GM23338 (cell line): ENCODE results near the gene FAM8A1. TPM values are rescaled to one million over a fixed set of nuclear protein-coding genes. Genes with fewer than 3 reads are reported as not detected.

ENCODE experiments used
- ATAC-seq: fragments of 200-7000 bp; cut with Tn5 transposase; 3 replicates; pipeline ENCODE4 v1.9.1; 2020
- DNase-seq: peaks from one replicate; pipeline ENCODE4 v3.0.0-alpha.2; 2015; ENCODE audit warnings: low spot score
- H2AFZ ChIP-seq: fragments of 200-600 bp; sonication (generic); 2 replicates; pipeline ENCODE4 v1.8.0; 2016; ENCODE audit warnings: antibody characterized with exemption, mild to moderate bottlenecking, moderate library complexity
- H3F3A ChIP-seq: fragments of 200-600 bp; sonication (generic); replicated peaks from 2 replicates; pipeline ENCODE4 v1.8.0; 2017; ENCODE audit warnings: antibody characterized with exemption, mixed run types, low read depth
- H3K27ac ChIP-seq: fragments of 200-600 bp; sonication (generic); 2 replicates; pipeline ENCODE4 v1.6.1; 2016; ENCODE audit warnings: low read depth
- H3K27me3 ChIP-seq: fragments of 200-600 bp; sonication (generic); 2 replicates; pipeline ENCODE4 v1.8.0; 2016; ENCODE audit warnings: mild to moderate bottlenecking, mixed run types, moderate library complexity; ENCODE audit not compliant: insufficient read depth
- H3K36me3 ChIP-seq: fragments of 200-600 bp; sonication (generic); 2 replicates; pipeline ENCODE4 v1.8.0; 2016; ENCODE audit warnings: mild to moderate bottlenecking; ENCODE audit not compliant: insufficient read depth
- H3K4me1 ChIP-seq: fragments of 200-600 bp; sonication (generic); 2 replicates; pipeline ENCODE4 v1.8.0; 2016; ENCODE audit warnings: mild to moderate bottlenecking, moderate library complexity; ENCODE audit not compliant: insufficient read depth
- H3K4me2 ChIP-seq: fragments of 200-600 bp; sonication (generic); 2 replicates; pipeline ENCODE4 v1.7.1; 2017; ENCODE audit warnings: mixed run types
- H3K4me3 ChIP-seq: fragments of 200-600 bp; sonication (generic); 2 replicates; pipeline ENCODE4 v1.6.1; 2016; ENCODE audit warnings: mixed run types
- H3K79me2 ChIP-seq: fragments of 200-600 bp; sonication (generic); replicated peaks from 2 replicates; pipeline ENCODE4 v1.8.0; 2017; ENCODE audit warnings: mild to moderate bottlenecking; ENCODE audit not compliant: insufficient read depth
- H3K9me2 ChIP-seq: fragments of 200-600 bp; sonication (generic); 2 replicates; pipeline ENCODE4 v1.8.0; 2017; ENCODE audit not compliant: insufficient read depth
- H4K20me1 ChIP-seq: fragments of 200-600 bp; sonication (generic); replicated peaks from 2 replicates; pipeline ENCODE4 v1.8.0; 2017; ENCODE audit warnings: mild to moderate bottlenecking; ENCODE audit not compliant: insufficient read depth
- H3K27ac Mint-ChIP-seq: 2 replicates; pipeline ENCODE4 v1.8.0; 2020; ENCODE audit warnings: inconsistent platforms, mild to moderate bottlenecking, moderate library complexity, mixed read lengths
- H3K27me3 Mint-ChIP-seq: 3 replicates; pipeline ENCODE4 v1.8.0; 2022; ENCODE audit warnings: low read depth, mild to moderate bottlenecking, moderate library complexity, mixed read lengths, inconsistent platforms; ENCODE audit not compliant: insufficient read depth, poor library complexity
- H3K36me3 Mint-ChIP-seq: 3 replicates; pipeline ENCODE4 v1.8.0; 2021; ENCODE audit warnings: low read depth, mild to moderate bottlenecking, inconsistent platforms, moderate library complexity, mixed read lengths
- H3K4me1 Mint-ChIP-seq: 3 replicates; pipeline ENCODE4 v1.8.0; 2020; ENCODE audit warnings: mild to moderate bottlenecking, inconsistent platforms, mixed read lengths
- H3K4me3 Mint-ChIP-seq: 3 replicates; pipeline ENCODE4 v1.8.0; 2021; ENCODE audit warnings: moderate library complexity, mild to moderate bottlenecking, inconsistent platforms, mixed read lengths
- H3K9me3 Mint-ChIP-seq: 3 replicates; pipeline ENCODE4 v1.8.0; 2020; ENCODE audit warnings: moderate library complexity, mild to moderate bottlenecking, inconsistent platforms, mixed read lengths
- CREB1 ChIP-seq: fragments of 250-450 bp; sonication (Bioruptor Pico); IDR thresholded peaks from 2 replicates; pipeline ENCODE4 v1.5.0; 2020; ENCODE audit warnings: low read depth, mild to moderate bottlenecking, moderate library complexity
- ETS1 ChIP-seq: IDR thresholded peaks from 2 replicates; pipeline ENCODE4 v1.6.1; 2016; ENCODE audit warnings: antibody characterized with exemption
- EZH2 ChIP-seq: fragments of 200-600 bp; sonication (generic); IDR thresholded peaks from one replicate; pipeline ENCODE4 v1.8.0; 2017; ENCODE audit warnings: antibody characterized with exemption, mild to moderate bottlenecking, low read depth; ENCODE audit not compliant: unreplicated experiment
- EZH2phosphoT487 ChIP-seq: fragments of 200-600 bp; sonication (generic); IDR thresholded peaks from one replicate; pipeline ENCODE4 v1.8.1; 2018; ENCODE audit warnings: antibody characterized with exemption; ENCODE audit not compliant: unreplicated experiment
- JUNB ChIP-seq: IDR thresholded peaks from one replicate; pipeline ENCODE4 v1.6.1; 2016; ENCODE audit warnings: antibody characterized with exemption; ENCODE audit not compliant: unreplicated experiment
- NANOG ChIP-seq: IDR thresholded peaks from 2 replicates; pipeline ENCODE4 v1.6.1; 2016; ENCODE audit warnings: antibody characterized with exemption, borderline replicate concordance
- POLR2AphosphoS5 ChIP-seq: IDR thresholded peaks from 2 replicates; pipeline ENCODE4 v1.6.1; 2016; ENCODE audit warnings: antibody characterized with exemption, low read depth
- REST ChIP-seq: IDR thresholded peaks from one replicate; pipeline ENCODE4 v1.6.1; 2018; ENCODE audit warnings: antibody characterized with exemption; ENCODE audit not compliant: unreplicated experiment
- STAT1 ChIP-seq: IDR thresholded peaks from one replicate; pipeline ENCODE4 v1.6.1; 2016; ENCODE audit warnings: antibody characterized with exemption; ENCODE audit not compliant: unreplicated experiment
- ZNF114 ChIP-seq: fragments of 250-450 bp; sonication (Bioruptor Pico); IDR thresholded peaks from 2 replicates; pipeline ENCODE4 v1.5.0; 2020; ENCODE audit warnings: mild to moderate bottlenecking, moderate library complexity
- ZNF331 ChIP-seq: fragments of 250-450 bp; sonication (Bioruptor Pico); IDR thresholded peaks from 2 replicates; pipeline ENCODE4 v1.5.0; 2020; ENCODE audit warnings: low read depth, mild to moderate bottlenecking, moderate library complexity
- polyA plus RNA-seq: library from polyadenylated mRNA; unstranded; fragments of >200 nt; fragmentation: Nextera tagmentation; extraction: Ambion mirVana; gene quantifications from 2 replicates; pipeline ENCODE4 v1.2.1, GENCODE V29; 2016
- total RNA-seq: library from RNA; depleted of rRNA; stranded (reverse); fragments of >200 nt; shearing (Covaris generic); gene quantifications from 2 replicates; pipeline ENCODE4 v1.2.3, GENCODE V29; 2014
- TF ChIP-seq, protein P1 (sequence below), 2 experiments: fragments of 200-600 bp in 1 of 2; sonication (generic) in 1 of 2; conservative IDR thresholded peaks; 2 replicates each; pipeline versions ENCODE4 v1.5.1 to v1.6.1; 2016 to 2017; ENCODE audit warnings: antibody characterized with exemption in 2 of 2, low read depth in 2 of 2, mild to moderate bottlenecking in 2 of 2, moderate library complexity in 1 of 2

FAM8A1 gene
- total and polyA plus RNA-seq, 2 experiments from 2014 or later = 4.0 to 15.6 TPM

GRCh38 chr6:17601386-17601703 is 1.2 kb downstream of the FAM8A1 start (continued):
- TF ChIP-seq NANOG = no peak
- no peak for TF ChIP-seq ZNF114
- no peak for TF ChIP-seq ETS1
- no peak for TF ChIP-seq REST
- no peak for TF ChIP-seq ZNF331 (CRISPR knock-in tag)
- TF ChIP-seq, protein P1, sequence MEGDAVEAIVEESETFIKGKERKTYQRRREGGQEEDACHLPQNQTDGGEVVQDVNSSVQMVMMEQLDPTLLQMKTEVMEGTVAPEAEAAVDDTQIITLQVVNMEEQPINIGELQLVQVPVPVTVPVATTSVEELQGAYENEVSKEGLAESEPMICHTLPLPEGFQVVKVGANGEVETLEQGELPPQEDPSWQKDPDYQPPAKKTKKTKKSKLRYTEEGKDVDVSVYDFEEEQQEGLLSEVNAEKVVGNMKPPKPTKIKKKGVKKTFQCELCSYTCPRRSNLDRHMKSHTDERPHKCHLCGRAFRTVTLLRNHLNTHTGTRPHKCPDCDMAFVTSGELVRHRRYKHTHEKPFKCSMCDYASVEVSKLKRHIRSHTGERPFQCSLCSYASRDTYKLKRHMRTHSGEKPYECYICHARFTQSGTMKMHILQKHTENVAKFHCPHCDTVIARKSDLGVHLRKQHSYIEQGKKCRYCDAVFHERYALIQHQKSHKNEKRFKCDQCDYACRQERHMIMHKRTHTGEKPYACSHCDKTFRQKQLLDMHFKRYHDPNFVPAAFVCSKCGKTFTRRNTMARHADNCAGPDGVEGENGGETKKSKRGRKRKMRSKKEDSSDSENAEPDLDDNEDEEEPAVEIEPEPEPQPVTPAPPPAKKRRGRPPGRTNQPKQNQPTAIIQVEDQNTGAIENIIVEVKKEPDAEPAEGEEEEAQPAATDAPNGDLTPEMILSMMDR (conservative IDR thresholded peaks at IDR 0.05; ENCODE audit: low read depth in 2 of 2) = no peak
- no peak for TF ChIP-seq CREB1 (CRISPR knock-in tag)
- TF ChIP-seq POLR2AphosphoS5 = no peak
- no peak for TF ChIP-seq STAT1
- TF ChIP-seq EZH2phosphoT487 = no peak
- no peak for TF ChIP-seq EZH2
- no peak for TF ChIP-seq JUNB

DNA sequence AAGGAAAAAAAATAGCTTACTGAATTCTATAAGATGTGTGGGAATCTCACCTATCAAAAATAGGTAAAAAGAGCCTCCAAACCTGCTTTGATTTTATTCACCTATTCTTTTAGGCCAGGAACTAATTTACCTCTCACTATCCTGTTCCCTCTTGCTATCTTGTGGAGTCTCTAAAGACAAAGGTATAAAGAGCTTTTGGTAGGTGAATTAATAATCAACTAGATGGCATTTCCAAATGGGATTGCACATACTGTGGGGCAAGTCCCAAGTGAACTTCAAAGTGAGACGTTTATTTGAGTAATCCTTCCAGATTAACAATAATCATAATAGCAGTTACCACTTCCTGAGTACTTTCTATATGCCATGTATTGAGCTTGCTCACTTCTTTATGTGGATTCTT is 2.8 kb downstream of the FAM8A1 start:
- Histone ChIP-seq H3K27me3 (no peaks in the 10 kb centered on the region), H3K36me3 (no peaks in the 10 kb centered on the region), H2AFZ (no peak overlapping the region), H3F3A (peaks cover 4% of the 10 kb centered on the region; the same call in 1 of the 2 replicates), H3K4me3 (no peak overlapping the region), H3K79me2 (no peaks in the 10 kb centered on the region), H3K9me2 (no peaks in the 10 kb centered on the region), H3K27ac (no peak overlapping the region), H3K4me1 (peaks cover 8% of the 10 kb centered on the region; the same call in 1 of the 2 replicates), H4K20me1 (no peaks in the 10 kb centered on the region), H3K4me2 (no peak overlapping the region)
- DNase-seq (no peak), ATAC-seq (no peak)
- Mint-ChIP-seq H3K4me1 (peaks cover 9% of the 10 kb centered on the region; the same call in 2 of the 3 replicates), H3K4me3 (no peak overlapping the region), H3K9me3 (no peaks in the 10 kb centered on the region), H3K27me3 (peaks cover 6% of the 10 kb centered on the region), H3K36me3 (peaks cover 13% of the 10 kb centered on the region), H3K27ac (no peak overlapping the region)
- no peak for TF ChIP-seq ZNF114
- no peak for TF ChIP-seq ZNF331 (CRISPR knock-in tag)
- no peak for TF ChIP-seq STAT1
- no peak for TF ChIP-seq ETS1
- no peak for TF ChIP-seq EZH2
- no peak for TF ChIP-seq EZH2phosphoT487
